Epithelial cell of esophagus (primary cell): Measurements from ENCODE around the gene ETFB.

ENCODE experiments used
- DNase-seq: peaks from one replicate; pipeline ENCODE4 v3.0.0; 2010; ENCODE audit warnings: low read depth
- H3K4me3 ChIP-seq: 2 replicates; pipeline ENCODE4 v1.5.1; 2011; ENCODE audit warnings: mild to moderate bottlenecking, low read length, control low read depth
- TF ChIP-seq, protein P1 (sequence below): IDR thresholded peaks from 2 replicates; pipeline ENCODE4 v1.5.1; 2011; ENCODE audit warnings: low read depth, mild to moderate bottlenecking, low read length, control low read depth, inconsistent platforms; ENCODE audit not compliant: insufficient read depth; ENCODE audit errors: missing control alignments

ETFB gene

GRCh38 chr19:51325161-51325976 is 40.8 kb downstream of the ETFB start:
- no peak for DNase-seq
- TF ChIP-seq, protein P1, sequence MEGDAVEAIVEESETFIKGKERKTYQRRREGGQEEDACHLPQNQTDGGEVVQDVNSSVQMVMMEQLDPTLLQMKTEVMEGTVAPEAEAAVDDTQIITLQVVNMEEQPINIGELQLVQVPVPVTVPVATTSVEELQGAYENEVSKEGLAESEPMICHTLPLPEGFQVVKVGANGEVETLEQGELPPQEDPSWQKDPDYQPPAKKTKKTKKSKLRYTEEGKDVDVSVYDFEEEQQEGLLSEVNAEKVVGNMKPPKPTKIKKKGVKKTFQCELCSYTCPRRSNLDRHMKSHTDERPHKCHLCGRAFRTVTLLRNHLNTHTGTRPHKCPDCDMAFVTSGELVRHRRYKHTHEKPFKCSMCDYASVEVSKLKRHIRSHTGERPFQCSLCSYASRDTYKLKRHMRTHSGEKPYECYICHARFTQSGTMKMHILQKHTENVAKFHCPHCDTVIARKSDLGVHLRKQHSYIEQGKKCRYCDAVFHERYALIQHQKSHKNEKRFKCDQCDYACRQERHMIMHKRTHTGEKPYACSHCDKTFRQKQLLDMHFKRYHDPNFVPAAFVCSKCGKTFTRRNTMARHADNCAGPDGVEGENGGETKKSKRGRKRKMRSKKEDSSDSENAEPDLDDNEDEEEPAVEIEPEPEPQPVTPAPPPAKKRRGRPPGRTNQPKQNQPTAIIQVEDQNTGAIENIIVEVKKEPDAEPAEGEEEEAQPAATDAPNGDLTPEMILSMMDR: no peak
- H3K4me3 ChIP-seq: no peak overlapping the region

GRCh38 chr19:51324167-51324481 is 42.1 kb downstream of the ETFB start:
- DNase-seq: no peak
- TF ChIP-seq, protein P1: no peak
- H3K4me3 ChIP-seq: no peak overlapping the region

- H3K4me3 ChIP-seq: no peak overlapping the region
- DNase-seq: no peak
- TF ChIP-seq, protein P1: no peak
These were observed 42.6 kb downstream of the ETFB start for GRCh38 chr19:51323481-51324166.

- no peak overlapping the region for H3K4me3 ChIP-seq
- DNase-seq: no peak
- TF ChIP-seq, protein P1: no peak
These were observed 44.4 kb downstream of the ETFB start for GRCh38 chr19:51321799-51322198.

- DNase-seq: no peak
- no peak overlapping the region for H3K4me3 ChIP-seq
- TF ChIP-seq, protein P1: no peak
These were observed 45.9 kb downstream of the ETFB start for GRCh38 chr19:51320280-51320657.

GRCh38 chr19:51319649-51320279 is 46.4 kb downstream of the ETFB start:
- no peak overlapping the region for H3K4me3 ChIP-seq
- TF ChIP-seq, protein P1: no peak
- no peak for DNase-seq
